K562 (cell line): Measurements from ENCODE around the gene ZNF428. TPM values are rescaled to one million over a fixed set of nuclear protein-coding genes. Genes with fewer than 3 reads are reported as not detected.

Source experiments
- BCL6 ChIP-seq: fragments of 250-450 bp; sonication (Bioruptor Pico); IDR thresholded peaks from 2 replicates; pipeline ENCODE4 v1.4.0; 2020
- RCOR1 ChIP-seq, 2 experiments: IDR thresholded peaks; 2 replicates each; pipeline ENCODE4 v1.6.1; 2012; ENCODE audit warnings: low read depth in 2 of 2, low read length in 2 of 2, borderline replicate concordance in 1 of 2, improper control_type of control experiment in 1 of 2
- ZNF165 ChIP-seq: fragments of 250-450 bp; sonication (Bioruptor Pico); IDR thresholded peaks from 2 replicates; pipeline ENCODE4 v1.4.0; 2020; ENCODE audit warnings: borderline replicate concordance
- ZNF445 ChIP-seq: fragments of 250-450 bp; sonication (Bioruptor Pico); IDR thresholded peaks from 2 replicates; pipeline ENCODE4 v1.4.0; 2020; ENCODE audit warnings: low read depth, mild to moderate bottlenecking, moderate library complexity
- polyA plus RNA-seq, 8 experiments: library from polyadenylated mRNA; depleted of rRNA in 4 of 8; stranded (reverse) in 5 of 8; unstranded in 3 of 8; fragments of >200 nt; fragmentation: Nextera tagmentation in 2 of 8; fragmentation: Illumina TruSeq in 1 of 8; extraction: Ambion mirVana in 2 of 8; extraction: Trizol in 1 of 8; gene quantifications; 2 replicates each; pipeline versions ENCODE4 v1.2.1 to v1.2.3, GENCODE V29; 2011 to 2014; ENCODE audit warnings: inconsistent platforms in 1 of 8, missing spikeins in 1 of 8
- total RNA-seq, 7 experiments: library from RNA; depleted of rRNA in 6 of 7; stranded (reverse); fragments of >200 nt in 6 of 7; fragmentation: Illumina TruSeq in 2 of 7; extraction: Trizol in 2 of 7; gene quantifications; 2 replicates each; pipeline versions ENCODE4 v1.2.1 to v1.2.3, GENCODE V29; 2011 to 2021; ENCODE audit warnings: low replicate concordance in 1 of 7
- TF ChIP-seq, protein P1 (sequence below), 2 experiments: IDR thresholded peaks; 2 replicates each; pipeline ENCODE4 v1.6.1; 2011; ENCODE audit warnings: borderline replicate concordance in 1 of 2, control low read depth in 1 of 2, low read depth in 1 of 2, low read length in 1 of 2, mild to moderate bottlenecking in 1 of 2, mixed read lengths in 1 of 2, moderate library complexity in 1 of 2; ENCODE audit not compliant: insufficient read depth in 1 of 2, insufficient read length in 1 of 2, poor library complexity in 1 of 2, severe bottlenecking in 1 of 2; ENCODE audit errors: extremely low read depth in 1 of 2
- TF ChIP-seq, protein P2 (sequence below): sonication (generic); formaldehyde crosslinking; IDR thresholded peaks from 2 replicates; pipeline ENCODE4 v1.5.0; 2020; ENCODE audit warnings: missing genetic modification reagents
- TF ChIP-seq, protein P3 (sequence below), 2 experiments: fragments of 450-650 bp; conservative IDR thresholded peaks; 2 replicates each; pipeline ENCODE4 v1.6.1; 2017; ENCODE audit warnings: mild to moderate bottlenecking in 2 of 2, moderate library complexity in 2 of 2
- TF ChIP-seq, protein P4 (sequence below): sonication (generic); formaldehyde crosslinking; IDR thresholded peaks from 2 replicates; pipeline ENCODE4 v1.9.0; 2022; ENCODE audit warnings: mild to moderate bottlenecking, missing genetic modification reagents
- TF ChIP-seq, protein P5 (sequence below), 3 experiments: IDR thresholded peaks in 2 of 3; conservative IDR thresholded peaks in 1 of 3; 2 replicates each; pipeline ENCODE4 v1.5.1; 2011 to 2012; ENCODE audit warnings: low read length in 3 of 3, mild to moderate bottlenecking in 3 of 3, control low read depth in 2 of 3, improper control_type of control experiment in 1 of 3, inconsistent platforms in 1 of 3, low read depth in 1 of 3, mixed read lengths in 1 of 3, moderate library complexity in 1 of 3; ENCODE audit not compliant: insufficient read depth in 2 of 3

The ZNF428 gene
- total and polyA plus RNA-seq, 9 of the 15 experiments (the other 6 are each of a cell fraction or from before 2014, with no cell fraction given) = 0.15 to 85.7 (median 15.9) TPM

DNA sequence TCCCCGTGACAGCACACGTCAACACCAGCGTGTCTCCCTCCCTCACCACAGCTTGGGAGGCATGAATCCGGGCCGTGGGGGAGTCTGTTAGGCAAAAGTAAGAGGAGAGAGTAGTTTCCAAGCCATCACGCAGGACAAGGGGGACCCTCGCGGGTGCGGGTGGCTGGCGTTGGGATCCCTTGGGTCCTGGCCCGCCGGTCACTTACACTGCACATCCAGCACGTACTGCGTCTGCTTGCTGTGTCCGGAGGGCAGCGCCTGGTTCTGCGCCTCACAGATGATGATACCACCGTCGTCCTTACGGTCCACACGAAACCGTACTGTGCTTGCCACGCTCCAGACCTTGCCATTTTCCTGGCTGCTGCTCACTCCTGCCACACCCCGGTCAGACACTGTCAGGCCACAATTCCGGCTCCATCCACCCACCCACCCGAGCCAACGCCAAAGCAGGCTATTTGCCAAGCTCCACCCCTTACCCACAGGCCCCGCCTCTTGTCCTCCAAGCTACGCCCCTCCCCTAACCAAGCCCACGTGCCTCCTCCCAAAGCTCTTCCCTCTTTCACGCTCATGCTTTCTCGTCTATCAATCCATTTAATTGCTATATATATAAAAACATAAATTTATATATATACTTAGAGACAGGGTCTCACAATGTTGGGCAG lies 6.6 kb upstream of the ZNF428 start (continued):
- TF ChIP-seq, protein P1, sequence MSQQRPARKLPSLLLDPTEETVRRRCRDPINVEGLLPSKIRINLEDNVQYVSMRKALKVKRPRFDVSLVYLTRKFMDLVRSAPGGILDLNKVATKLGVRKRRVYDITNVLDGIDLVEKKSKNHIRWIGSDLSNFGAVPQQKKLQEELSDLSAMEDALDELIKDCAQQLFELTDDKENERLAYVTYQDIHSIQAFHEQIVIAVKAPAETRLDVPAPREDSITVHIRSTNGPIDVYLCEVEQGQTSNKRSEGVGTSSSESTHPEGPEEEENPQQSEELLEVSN (IDR thresholded peaks at IDR 0.05; ENCODE audit: borderline replicate concordance in 1 of 2, extremely low read depth in 1 of 2, insufficient read depth in 1 of 2, insufficient read length in 1 of 2, low read depth in 1 of 2, low read length in 1 of 2, poor library complexity in 1 of 2, severe bottlenecking in 1 of 2) = peak; percentile 28 to 75
- TF ChIP-seq, protein P2, sequence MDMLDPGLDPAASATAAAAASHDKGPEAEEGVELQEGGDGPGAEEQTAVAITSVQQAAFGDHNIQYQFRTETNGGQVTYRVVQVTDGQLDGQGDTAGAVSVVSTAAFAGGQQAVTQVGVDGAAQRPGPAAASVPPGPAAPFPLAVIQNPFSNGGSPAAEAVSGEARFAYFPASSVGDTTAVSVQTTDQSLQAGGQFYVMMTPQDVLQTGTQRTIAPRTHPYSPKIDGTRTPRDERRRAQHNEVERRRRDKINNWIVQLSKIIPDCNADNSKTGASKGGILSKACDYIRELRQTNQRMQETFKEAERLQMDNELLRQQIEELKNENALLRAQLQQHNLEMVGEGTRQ (CRISPR knock-in tag) = peak; percentile 63
- TF ChIP-seq, protein P3, sequence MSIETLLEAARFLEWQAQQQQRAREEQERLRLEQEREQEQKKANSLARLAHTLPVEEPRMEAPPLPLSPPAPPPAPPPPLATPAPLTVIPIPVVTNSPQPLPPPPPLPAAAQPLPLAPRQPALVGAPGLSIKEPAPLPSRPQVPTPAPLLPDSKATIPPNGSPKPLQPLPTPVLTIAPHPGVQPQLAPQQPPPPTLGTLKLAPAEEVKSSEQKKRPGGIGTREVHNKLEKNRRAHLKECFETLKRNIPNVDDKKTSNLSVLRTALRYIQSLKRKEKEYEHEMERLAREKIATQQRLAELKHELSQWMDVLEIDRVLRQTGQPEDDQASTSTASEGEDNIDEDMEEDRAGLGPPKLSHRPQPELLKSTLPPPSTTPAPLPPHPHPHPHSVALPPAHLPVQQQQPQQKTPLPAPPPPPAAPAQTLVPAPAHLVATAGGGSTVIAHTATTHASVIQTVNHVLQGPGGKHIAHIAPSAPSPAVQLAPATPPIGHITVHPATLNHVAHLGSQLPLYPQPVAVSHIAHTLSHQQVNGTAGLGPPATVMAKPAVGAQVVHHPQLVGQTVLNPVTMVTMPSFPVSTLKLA (conservative IDR thresholded peaks at IDR 0.05) = peak in 1 of 2 experiments; percentile 45; a peak in 1 of 4 replicates
- no peak for TF ChIP-seq ZNF165 (CRISPR knock-in tag)
- TF ChIP-seq, protein P4, sequence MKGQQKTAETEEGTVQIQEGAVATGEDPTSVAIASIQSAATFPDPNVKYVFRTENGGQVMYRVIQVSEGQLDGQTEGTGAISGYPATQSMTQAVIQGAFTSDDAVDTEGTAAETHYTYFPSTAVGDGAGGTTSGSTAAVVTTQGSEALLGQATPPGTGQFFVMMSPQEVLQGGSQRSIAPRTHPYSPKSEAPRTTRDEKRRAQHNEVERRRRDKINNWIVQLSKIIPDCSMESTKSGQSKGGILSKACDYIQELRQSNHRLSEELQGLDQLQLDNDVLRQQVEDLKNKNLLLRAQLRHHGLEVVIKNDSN = peak; percentile 61
- 0 out of 4 replicates have a peak, but pooled peaks of 1 of the 2 experiments have one; percentile 11 for TF ChIP-seq RCOR1 (IDR thresholded peaks at IDR 0.05; ENCODE audit: borderline replicate concordance in 1 of 2, low read depth in 2 of 2, low read length in 2 of 2)
- TF ChIP-seq, protein P5, sequence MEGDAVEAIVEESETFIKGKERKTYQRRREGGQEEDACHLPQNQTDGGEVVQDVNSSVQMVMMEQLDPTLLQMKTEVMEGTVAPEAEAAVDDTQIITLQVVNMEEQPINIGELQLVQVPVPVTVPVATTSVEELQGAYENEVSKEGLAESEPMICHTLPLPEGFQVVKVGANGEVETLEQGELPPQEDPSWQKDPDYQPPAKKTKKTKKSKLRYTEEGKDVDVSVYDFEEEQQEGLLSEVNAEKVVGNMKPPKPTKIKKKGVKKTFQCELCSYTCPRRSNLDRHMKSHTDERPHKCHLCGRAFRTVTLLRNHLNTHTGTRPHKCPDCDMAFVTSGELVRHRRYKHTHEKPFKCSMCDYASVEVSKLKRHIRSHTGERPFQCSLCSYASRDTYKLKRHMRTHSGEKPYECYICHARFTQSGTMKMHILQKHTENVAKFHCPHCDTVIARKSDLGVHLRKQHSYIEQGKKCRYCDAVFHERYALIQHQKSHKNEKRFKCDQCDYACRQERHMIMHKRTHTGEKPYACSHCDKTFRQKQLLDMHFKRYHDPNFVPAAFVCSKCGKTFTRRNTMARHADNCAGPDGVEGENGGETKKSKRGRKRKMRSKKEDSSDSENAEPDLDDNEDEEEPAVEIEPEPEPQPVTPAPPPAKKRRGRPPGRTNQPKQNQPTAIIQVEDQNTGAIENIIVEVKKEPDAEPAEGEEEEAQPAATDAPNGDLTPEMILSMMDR (IDR thresholded peaks at IDR 0.05 in 2 of 3, conservative IDR thresholded peaks at IDR 0.05 in 1 of 3; ENCODE audit: insufficient read depth in 2 of 3, low read depth in 1 of 3, low read length in 3 of 3) = peak; percentile 44 to 47 (median 46); a peak in 5 of 6 replicates
- no peak for TF ChIP-seq ZNF445 (CRISPR knock-in tag)
- no peak for TF ChIP-seq BCL6 (CRISPR knock-in tag)
- TF ChIP-seq, all 486 proteins: peak for 17
